HepG2 (cell line): Measurements from ENCODE around the gene MTMR6. TPM values are rescaled to one million over a fixed set of nuclear protein-coding genes. Genes with fewer than 3 reads are reported as not detected.

Experiments
- ATAC-seq: fragments of 200-7000 bp; cut with Tn5 transposase; 3 replicates; pipeline ENCODE4 v1.9.1; 2020; ENCODE audit warnings: mild to moderate bottlenecking, moderate library complexity
- BruUV-seq: library from RNA; stranded (reverse); fragments of 400-500 nt; replicated peaks from 2 replicates; lab custom pipeline; 2021; lab: Mats Ljungman, UMichigan
- CTCF ChIA-PET: fragments of 300-600 bp; formaldehyde crosslinking; extraction: SDS; loops from one replicate; lab custom pipeline; 2021; ENCODE audit warnings: low total read pairs, inconsistent platforms, low intra/inter-chr PET ratio; lab: Yijun Ruan, JAX
- POLR2A ChIA-PET: fragments of 350-600 bp; sonication (Branson Sonifier 250); formaldehyde crosslinking; loops from one replicate; lab custom pipeline; 2020; ENCODE audit warnings: antibody characterized with exemption, inconsistent platforms; lab: Yijun Ruan, JAX
- DNase-seq: peaks from one replicate; pipeline ENCODE4 v3.0.0-alpha.2; 2015; ENCODE audit warnings: low spot score
- FAIRE-seq: peaks from 3 replicates; lab custom pipeline; 2011; peaks lifted over from hg19 to GRCh38; lab: Jason Lieb, UNC
- H2AFZ ChIP-seq: one replicate; pipeline ENCODE4 v1.6.1; 2011; ENCODE audit warnings: low read length, inconsistent platforms
- H3K27ac ChIP-seq: fragments of 300-600 bp; 3 replicates; pipeline ENCODE4 v1.8.0; 2011; ENCODE audit warnings: mixed run types, mild to moderate bottlenecking, mixed read lengths, low read length, inconsistent platforms; ENCODE audit not compliant: insufficient read depth; ENCODE audit errors: extremely low read length
- H3K27me3 ChIP-seq, 2 experiments: fragments of 200-600 bp in 1 of 2; 2 replicates in 1 of 2; 3 replicates in 1 of 2; pipeline versions ENCODE4 v1.6.0 to v1.8.0; 2011; ENCODE audit warnings: low read length in 2 of 2, mild to moderate bottlenecking in 2 of 2, moderate library complexity in 2 of 2, inconsistent platforms in 1 of 2; ENCODE audit not compliant: insufficient read depth in 2 of 2, control insufficient read depth in 1 of 2
- H3K36me3 ChIP-seq, 2 experiments: fragments of 200-600 bp in 1 of 2; replicated peaks in 1 of 2; 2 replicates in 1 of 2; 3 replicates in 1 of 2; pipeline versions ENCODE4 v1.5.1 to v1.8.0; 2011; ENCODE audit warnings: low read length in 2 of 2, inconsistent platforms in 1 of 2; ENCODE audit not compliant: insufficient read depth in 2 of 2, control insufficient read depth in 1 of 2
- H3K4me1 ChIP-seq: 2 replicates; pipeline ENCODE4 v1.5.1; 2012; ENCODE audit warnings: low read length, inconsistent platforms; ENCODE audit not compliant: insufficient read depth
- H3K4me2 ChIP-seq: 2 replicates; pipeline ENCODE4 v1.6.0; 2011; ENCODE audit warnings: low read depth, low read length, inconsistent platforms
- H3K4me3 ChIP-seq, 3 experiments: fragments of 200-600 bp in 1 of 3; sonication (generic), shearing (Covaris generic) in 1 of 3; replicated peaks in 1 of 3; 2 replicates each; pipeline ENCODE4 v1.5.1; 2011 to 2016; ENCODE audit warnings: low read length in 3 of 3, inconsistent platforms in 2 of 3, low read depth in 2 of 3, mild to moderate bottlenecking in 2 of 3, control low read depth in 1 of 3, mixed read lengths in 1 of 3; ENCODE audit not compliant: insufficient read depth in 1 of 3
- H3K79me2 ChIP-seq: one replicate; pipeline ENCODE4 v1.6.1; 2011; ENCODE audit warnings: low read length, inconsistent platforms; ENCODE audit not compliant: insufficient read depth
- H3K9ac ChIP-seq: 2 replicates; pipeline ENCODE4 v1.6.0; 2011; ENCODE audit warnings: mild to moderate bottlenecking, low read depth, low read length, inconsistent platforms; ENCODE audit not compliant: insufficient read depth
- H3K9me3 ChIP-seq: 2 replicates; pipeline ENCODE4 v1.5.1; 2012; ENCODE audit warnings: mild to moderate bottlenecking, low read length
- H4K20me1 ChIP-seq: 2 replicates; pipeline ENCODE4 v1.6.0; 2011; ENCODE audit warnings: inconsistent platforms, mild to moderate bottlenecking, low read length, moderate library complexity; ENCODE audit not compliant: insufficient read depth
- CBX5 ChIP-seq: sonication (generic); formaldehyde crosslinking; IDR thresholded peaks from 2 replicates; pipeline ENCODE4 v1.4.0; 2020; ENCODE audit warnings: missing genetic modification reagents, borderline replicate concordance
- CENPBD1 ChIP-seq: sonication (generic); formaldehyde crosslinking; IDR thresholded peaks from 2 replicates; pipeline ENCODE4 v1.8.0; 2022; ENCODE audit warnings: missing genetic modification reagents, low read depth, mild to moderate bottlenecking, borderline replicate concordance
- HDAC1 ChIP-seq: sonication (generic); formaldehyde crosslinking; IDR thresholded peaks from 2 replicates; pipeline ENCODE4 v1.5.1; 2020; ENCODE audit warnings: mild to moderate bottlenecking, missing genetic modification reagents
- HOXA9 ChIP-seq: sonication (generic); formaldehyde crosslinking; IDR thresholded peaks from 2 replicates; pipeline ENCODE4 v1.8.1; 2022; ENCODE audit warnings: missing genetic modification reagents, mild to moderate bottlenecking, moderate library complexity, borderline replicate concordance
- IRF1 ChIP-seq: sonication (generic); formaldehyde crosslinking; IDR thresholded peaks from 2 replicates; pipeline ENCODE4 v1.4.0; 2020; ENCODE audit warnings: low read depth, mild to moderate bottlenecking, missing genetic modification reagents
- PHF20 ChIP-seq: sonication (generic); formaldehyde crosslinking; IDR thresholded peaks from 2 replicates; pipeline ENCODE4 v1.5.0; 2020; ENCODE audit warnings: mild to moderate bottlenecking, missing genetic modification reagents
- RAD21 ChIP-seq: fragments of 450-650 bp; formaldehyde crosslinking; IDR thresholded peaks from 2 replicates; pipeline ENCODE4 v1.5.0; 2020; ENCODE audit warnings: mild to moderate bottlenecking
- TAF1 ChIP-seq: sonication (generic); formaldehyde crosslinking; IDR thresholded peaks from 2 replicates; pipeline ENCODE4 v1.4.0; 2020; ENCODE audit warnings: missing genetic modification reagents
- ZBTB20 ChIP-seq: sonication (generic); formaldehyde crosslinking; IDR thresholded peaks from 2 replicates; pipeline ENCODE4 v1.8.1; 2023; ENCODE audit warnings: missing genetic modification reagents, low read depth, mild to moderate bottlenecking, borderline replicate concordance
- ZNF160 ChIP-seq: sonication (generic); formaldehyde crosslinking; IDR thresholded peaks from 2 replicates; pipeline ENCODE4 v1.8.0; 2022; ENCODE audit warnings: mild to moderate bottlenecking, inconsistent platforms, missing genetic modification reagents
- ZNF574 ChIP-seq: sonication (generic); formaldehyde crosslinking; IDR thresholded peaks from 2 replicates; pipeline ENCODE4 v1.4.0; 2020; ENCODE audit warnings: missing genetic modification reagents
- WGBS: methylation state at CpG from one replicate; pipeline ENCODE4 v1.1.6; 2017; ENCODE audit warnings: low lambda C conversion rate; 5-methylcytosine and 5-hydroxymethylcytosine counted together
- in situ Hi-C: cut with HindIII; loops from 2 replicates; pipeline ENCODE4 v1.10.0; 2017; ENCODE audit warnings: low pct_unique_long_range_greater_than_20kb; ENCODE audit not compliant: extremely low pct_ligation_motif_present
- intact Hi-C: fragments of 100-400 bp; cut with micrococcal nuclease; formaldehyde crosslinking; loops from one replicate; pipeline ENCODE4 v1.10.0; 2022; ENCODE audit not compliant: unreplicated experiment
- polyA plus RNA-seq, 8 experiments: library from polyadenylated mRNA; depleted of rRNA in 3 of 8; stranded (reverse) in 7 of 8; unstranded in 1 of 8; fragments of >200 nt; fragmentation: Illumina TruSeq in 4 of 8; extraction: Trizol in 4 of 8; gene quantifications; 2 replicates each; pipeline versions ENCODE4 v1.2.1 to v1.2.3, GENCODE V29; 2011 to 2016; ENCODE audit warnings: low read depth in 4 of 8, missing spikeins in 1 of 8, mixed read lengths in 1 of 8; ENCODE audit not compliant: insufficient read depth in 1 of 8
- total RNA-seq, 5 experiments: library from RNA; depleted of rRNA; stranded (reverse); fragments of >200 nt; fragmentation: Illumina TruSeq; extraction: Trizol; gene quantifications; 2 replicates each; pipeline ENCODE4 v1.2.3, GENCODE V29; 2016; ENCODE audit warnings: low read depth in 1 of 5

MTMR6 gene
- total and polyA plus RNA-seq, 2 of the 13 experiments (the other 11 are each of a cell fraction or from before 2014, with no cell fraction given), result 3.4 to 7.8 TPM

GRCh38 chr13:25335856-25336255 lies 48.6 kb upstream of the MTMR6 start:
- DNase-seq (no peak), FAIRE-seq (no peak), ATAC-seq (no peak)
- no TSS peak for BruUV-seq
- intact Hi-C loops (no loop called here), in situ Hi-C loops (no loop called here)
- no peak overlapping the region for H3K27ac ChIP-seq
- H3K36me3 ChIP-seq, result peaks cover 7 to 48% of the 10 kb centered on the region in 2 experiments
- ChIA-PET POLR2A (no interaction called here), CTCF (no interaction called here)
- no peak overlapping the region for H3K4me2 ChIP-seq
- TF ChIP-seq CENPBD1 (CRISPR knock-in tag) (no peak), HOXA9 (CRISPR knock-in tag) (no peak), CBX5 (CRISPR knock-in tag) (no peak), RAD21 (CRISPR knock-in tag) (no peak), ZNF574 (CRISPR knock-in tag) (no peak), TAF1 (CRISPR knock-in tag) (no peak), IRF1 (CRISPR knock-in tag) (no peak), ZBTB20 (CRISPR knock-in tag) (no peak), HDAC1 (CRISPR knock-in tag) (no peak), PHF20 (CRISPR knock-in tag) (no peak), ZNF160 (no peak)
- H3K9me3 ChIP-seq, result no peaks in the 10 kb centered on the region
- H3K27me3 ChIP-seq, result no peaks in the 10 kb centered on the region
- no peaks in the 10 kb centered on the region for H3K79me2 ChIP-seq
- 78% methylated on average over 3 of the region's 3 CpGs for WGBS
- no peak overlapping the region for H3K9ac ChIP-seq
- H3K4me1 ChIP-seq, result no peaks in the 10 kb centered on the region
- H4K20me1 ChIP-seq, result no peaks in the 10 kb centered on the region
- H3K4me3 ChIP-seq, result no peak overlapping the region
- no peak overlapping the region for H2AFZ ChIP-seq
